ENCODE data around the gene PRKACA. TPM values are rescaled to one million over a fixed set of nuclear protein-coding genes. Genes with fewer than 3 reads are reported as not detected.
A peak's percentile ranks its signal among the peaks of the same experiment; 100 is the strongest.

The PRKACA gene
- total RNA-seq, 4 donors from 2014 or later = 26.9 to 59.4 (median 41.3) TPM

DNA sequence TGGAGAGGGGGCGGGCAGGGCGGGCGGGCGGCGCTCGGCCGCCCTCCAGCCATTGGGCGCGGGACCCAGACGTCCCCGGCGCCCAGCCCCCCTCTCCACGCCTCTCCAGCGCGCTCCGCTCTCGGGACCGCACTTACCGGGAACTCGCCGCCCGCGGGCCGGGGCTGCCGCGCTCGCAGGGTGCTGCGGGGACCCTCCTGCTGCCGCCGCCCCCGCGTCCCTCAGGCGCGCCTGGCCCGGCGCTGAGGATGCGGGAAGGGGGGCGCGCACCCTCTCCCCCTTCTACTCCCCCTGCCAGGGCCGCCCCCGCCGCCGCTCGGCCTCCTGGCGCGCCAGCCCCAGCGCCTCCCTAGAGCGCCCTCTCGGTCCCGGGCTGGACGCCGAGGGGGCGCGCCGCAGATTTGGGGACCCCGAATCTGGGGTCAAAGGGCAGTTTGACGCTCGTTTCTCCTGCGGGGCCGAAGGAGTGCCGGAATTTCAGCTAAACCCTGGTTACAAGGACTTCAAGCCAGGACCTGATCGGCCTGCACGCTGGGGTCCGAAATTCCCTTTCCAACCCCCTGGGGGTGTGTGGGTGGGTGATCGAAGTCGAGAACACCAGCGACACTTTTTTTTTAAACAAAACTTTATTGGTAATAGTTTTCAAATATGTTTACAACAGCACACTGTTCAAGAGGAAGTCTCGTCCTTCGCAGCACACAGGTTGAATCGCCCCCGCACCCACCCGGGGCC is 26.3 kb downstream of the PRKACA start:
- H3K36me3 ChIP-seq = peaks cover 0 to 47% (median 0%) of the 10 kb centered on the region in 3 donors
- H3K4me3 ChIP-seq = peak overlapping the region; percentile 53 to 95 (median 78)
- H3K27me3 ChIP-seq = no peaks in the 10 kb centered on the region
- H3K9me3 ChIP-seq = peaks cover 0 to 11% (median 3%) of the 10 kb centered on the region in 4 donors
- WGBS, 2 donors = 1% methylated on average over 11 to 18 of the region's 72 CpGs
- peaks cover 0 to 22% (median 6%) of the 10 kb centered on the region in 4 donors for H3K4me1 ChIP-seq
- DNase-seq (ENCODE audit: low spot score in 2 of 2) = peak; percentile 14 to 59
- peak overlapping the region; percentile 87 to 95 (median 92) for H3K27ac ChIP-seq
- TF ChIP-seq, protein P1, sequence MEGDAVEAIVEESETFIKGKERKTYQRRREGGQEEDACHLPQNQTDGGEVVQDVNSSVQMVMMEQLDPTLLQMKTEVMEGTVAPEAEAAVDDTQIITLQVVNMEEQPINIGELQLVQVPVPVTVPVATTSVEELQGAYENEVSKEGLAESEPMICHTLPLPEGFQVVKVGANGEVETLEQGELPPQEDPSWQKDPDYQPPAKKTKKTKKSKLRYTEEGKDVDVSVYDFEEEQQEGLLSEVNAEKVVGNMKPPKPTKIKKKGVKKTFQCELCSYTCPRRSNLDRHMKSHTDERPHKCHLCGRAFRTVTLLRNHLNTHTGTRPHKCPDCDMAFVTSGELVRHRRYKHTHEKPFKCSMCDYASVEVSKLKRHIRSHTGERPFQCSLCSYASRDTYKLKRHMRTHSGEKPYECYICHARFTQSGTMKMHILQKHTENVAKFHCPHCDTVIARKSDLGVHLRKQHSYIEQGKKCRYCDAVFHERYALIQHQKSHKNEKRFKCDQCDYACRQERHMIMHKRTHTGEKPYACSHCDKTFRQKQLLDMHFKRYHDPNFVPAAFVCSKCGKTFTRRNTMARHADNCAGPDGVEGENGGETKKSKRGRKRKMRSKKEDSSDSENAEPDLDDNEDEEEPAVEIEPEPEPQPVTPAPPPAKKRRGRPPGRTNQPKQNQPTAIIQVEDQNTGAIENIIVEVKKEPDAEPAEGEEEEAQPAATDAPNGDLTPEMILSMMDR (IDR thresholded peaks at IDR 0.05) = peak in 2 of 5 experiments; percentile 19 to 21
- peak; percentile 37 to 75 for TF ChIP-seq POLR2A (IDR thresholded peaks at IDR 0.05)
- peak in 1 of 2 donors; percentile 39 for TF ChIP-seq EP300 (IDR thresholded peaks at IDR 0.05)

- peak within 1 kb of the TSS; percentile 53 to 95 (median 78) for H3K4me3 ChIP-seq
- peak within 1 kb of the TSS; percentile 87 to 95 (median 92) for H3K27ac ChIP-seq
- peak; percentile 86 to 89 for DNase-seq (ENCODE audit: low spot score in 2 of 2)
- H3K27me3 ChIP-seq = no peaks in the 10 kb centered on the region
- TF ChIP-seq POLR2A (IDR thresholded peaks at IDR 0.05) (no peak), EP300 (IDR thresholded peaks at IDR 0.05) (no peak)
- TF ChIP-seq, protein P1 (IDR thresholded peaks at IDR 0.05) = no peak
- peaks cover 0 to 22% (median 6%) of the 10 kb centered on the region in 4 donors for H3K4me1 ChIP-seq
- H3K9me3 ChIP-seq = peaks cover 0 to 11% (median 3%) of the 10 kb centered on the region in 4 donors
- peaks cover 0 to 43% (median 0%) of the 10 kb centered on the region in 3 donors for H3K36me3 ChIP-seq
- WGBS, 2 donors = 0 to 1% methylated on average over 15 to 33 of the region's 65 CpGs
These were observed 27.0 kb downstream of the PRKACA start, which contains the start of gene SAMD1 for GRCh38 chr19:14090509-14091080. SAMD1 (minus strand) TSS chr19:14090751.

GRCh38 chr19:14089662-14090508 is 27.7 kb downstream of the PRKACA start:
- 0 to 1% methylated on average over 6 to 67 of the region's 142 CpGs for WGBS, 2 donors
- no peaks in the 10 kb centered on the region for H3K27me3 ChIP-seq

DNA sequence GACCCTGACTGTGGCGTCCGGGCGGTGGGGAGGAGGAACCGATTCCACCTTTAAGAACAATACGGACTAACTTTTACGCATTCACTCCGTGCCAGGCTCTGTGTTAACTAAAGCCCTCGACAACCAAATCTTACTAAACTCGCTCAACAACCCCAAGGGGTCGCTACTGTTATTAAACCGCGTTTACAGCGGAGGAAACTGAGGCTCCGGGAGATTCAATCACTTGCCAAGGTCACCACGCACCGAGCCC is 28.2 kb downstream of the PRKACA start:
- TF ChIP-seq EP300 (IDR thresholded peaks at IDR 0.05) = no peak
- no peak for TF ChIP-seq POLR2A (IDR thresholded peaks at IDR 0.05)
- TF ChIP-seq, protein P1 (IDR thresholded peaks at IDR 0.05) = no peak
- peaks cover 0 to 32% (median 0%) of the 10 kb centered on the region in 3 donors for H3K36me3 ChIP-seq
- DNase-seq (ENCODE audit: low spot score in 2 of 2) = peak in 1 of 2 donors; percentile 20
- H3K4me3 ChIP-seq = peak overlapping the region in 3 of 4 donors; percentile 32 to 95 (median 86)
- peak overlapping the region in 2 of 4 donors; percentile 34 to 54 for H3K27ac ChIP-seq
- H3K9me3 ChIP-seq = peaks cover 0 to 11% (median 3%) of the 10 kb centered on the region in 4 donors
- 17% methylated on average over 14 to 16 of the region's 16 CpGs for WGBS, 2 donors
- no peaks in the 10 kb centered on the region for H3K27me3 ChIP-seq
- H3K4me1 ChIP-seq = peaks cover 0 to 22% (median 6%) of the 10 kb centered on the region in 4 donors

More at GRCh38 chr19:14089662-14090508, 27.7 kb downstream of the PRKACA start:
- Histone ChIP-seq H3K9me3 (peaks cover 0 to 11% (median 3%) of the 10 kb centered on the region in 4 donors), H3K27ac (peak overlapping the region in 3 of 4 donors; percentile 91 to 95 (median 94)), H3K4me1 (peaks cover 0 to 22% (median 6%) of the 10 kb centered on the region in 4 donors), H3K4me3 (peak overlapping the region; percentile 49 to 95 (median 78)), H3K36me3 (peaks cover 0 to 36% (median 0%) of the 10 kb centered on the region in 3 donors)
- DNase-seq (ENCODE audit: low spot score in 2 of 2) = peak in 1 of 2 donors; percentile 17
- no peak for TF ChIP-seq POLR2A (IDR thresholded peaks at IDR 0.05)
- TF ChIP-seq, protein P1 (IDR thresholded peaks at IDR 0.05) = peak in 2 of 5 experiments; percentile 34 to 43
